Osteocyte (in vitro differentiated cells): ENCODE data around the gene CPB2. TPM values are rescaled to one million over a fixed set of nuclear protein-coding genes. Genes with fewer than 3 reads are reported as not detected.

Experiments used
- DNase-seq: peaks from one replicate; pipeline ENCODE4 v3.0.0; 2021; ENCODE audit warnings: mixed read lengths; ENCODE audit not compliant: unreplicated experiment; ENCODE audit errors: extremely low spot score
- H3K27ac Mint-ChIP-seq: one replicate; pipeline ENCODE4 v1.8.0; 2021; ENCODE audit warnings: mild to moderate bottlenecking, mixed read lengths; ENCODE audit not compliant: unreplicated experiment
- H3K27me3 Mint-ChIP-seq: one replicate; pipeline ENCODE4 v1.8.0; 2021; ENCODE audit warnings: mixed read lengths; ENCODE audit not compliant: unreplicated experiment
- H3K36me3 Mint-ChIP-seq: one replicate; pipeline ENCODE4 v1.8.0; 2021; ENCODE audit warnings: mixed read lengths; ENCODE audit not compliant: unreplicated experiment
- H3K4me1 Mint-ChIP-seq: one replicate; pipeline ENCODE4 v1.8.0; 2021; ENCODE audit warnings: mixed read lengths; ENCODE audit not compliant: unreplicated experiment
- H3K4me3 Mint-ChIP-seq: one replicate; pipeline ENCODE4 v1.8.0; 2021; ENCODE audit warnings: mild to moderate bottlenecking, moderate library complexity, mixed read lengths; ENCODE audit not compliant: unreplicated experiment
- H3K9me3 Mint-ChIP-seq: one replicate; pipeline ENCODE4 v1.8.0; 2021; ENCODE audit warnings: mixed read lengths; ENCODE audit not compliant: unreplicated experiment
- total RNA-seq: library from RNA; stranded (reverse); gene quantifications from 2 replicates; pipeline ENCODE4 v1.2.1, GENCODE V29; 2021
- TF ChIP-seq, protein P1 (sequence below): fragments of 200-600 bp; sonication (generic); IDR thresholded peaks from 2 replicates; pipeline ENCODE4 v1.5.0; 2021; ENCODE audit warnings: antibody characterized with exemption, mild to moderate bottlenecking, moderate library complexity

CPB2 gene
- total RNA-seq, 1 donor from 2014 or later = not detected

- no peaks in the 10 kb centered on the region for H3K36me3 Mint-ChIP-seq
- peaks cover 32% of the 10 kb centered on the region for H3K27me3 Mint-ChIP-seq
- H3K4me3 Mint-ChIP-seq = no peak overlapping the region
- no peak for DNase-seq
- no peaks in the 10 kb centered on the region for H3K4me1 Mint-ChIP-seq
- TF ChIP-seq, protein P1, sequence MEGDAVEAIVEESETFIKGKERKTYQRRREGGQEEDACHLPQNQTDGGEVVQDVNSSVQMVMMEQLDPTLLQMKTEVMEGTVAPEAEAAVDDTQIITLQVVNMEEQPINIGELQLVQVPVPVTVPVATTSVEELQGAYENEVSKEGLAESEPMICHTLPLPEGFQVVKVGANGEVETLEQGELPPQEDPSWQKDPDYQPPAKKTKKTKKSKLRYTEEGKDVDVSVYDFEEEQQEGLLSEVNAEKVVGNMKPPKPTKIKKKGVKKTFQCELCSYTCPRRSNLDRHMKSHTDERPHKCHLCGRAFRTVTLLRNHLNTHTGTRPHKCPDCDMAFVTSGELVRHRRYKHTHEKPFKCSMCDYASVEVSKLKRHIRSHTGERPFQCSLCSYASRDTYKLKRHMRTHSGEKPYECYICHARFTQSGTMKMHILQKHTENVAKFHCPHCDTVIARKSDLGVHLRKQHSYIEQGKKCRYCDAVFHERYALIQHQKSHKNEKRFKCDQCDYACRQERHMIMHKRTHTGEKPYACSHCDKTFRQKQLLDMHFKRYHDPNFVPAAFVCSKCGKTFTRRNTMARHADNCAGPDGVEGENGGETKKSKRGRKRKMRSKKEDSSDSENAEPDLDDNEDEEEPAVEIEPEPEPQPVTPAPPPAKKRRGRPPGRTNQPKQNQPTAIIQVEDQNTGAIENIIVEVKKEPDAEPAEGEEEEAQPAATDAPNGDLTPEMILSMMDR = no peak
- H3K27ac Mint-ChIP-seq = no peak overlapping the region
- no peaks in the 10 kb centered on the region for H3K9me3 Mint-ChIP-seq
These were observed 29.7 kb upstream of the CPB2 start for GRCh38 chr13:46134494-46134893.

DNA sequence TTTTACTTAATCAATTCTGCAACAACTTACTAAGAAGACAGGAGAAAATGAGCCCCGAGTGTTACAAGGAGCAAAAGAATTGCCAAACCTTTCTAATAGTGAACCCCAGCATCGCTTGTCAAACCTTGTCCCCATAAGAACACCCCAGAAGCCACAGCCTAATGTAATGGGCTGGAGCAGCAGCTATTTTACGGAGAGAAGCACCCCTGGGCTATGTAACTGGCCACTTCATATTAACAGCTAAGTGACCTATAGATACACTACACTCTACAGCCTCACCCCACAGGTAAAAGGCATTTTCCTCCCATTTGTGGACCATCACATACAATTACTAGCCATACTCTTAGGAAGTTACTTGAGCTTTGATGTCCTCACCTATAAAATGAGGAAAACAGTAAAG, 27.3 kb upstream of the CPB2 start:
- Mint-ChIP-seq H3K4me1 (no peaks in the 10 kb centered on the region), H3K9me3 (no peaks in the 10 kb centered on the region), H3K27ac (no peak overlapping the region), H3K36me3 (no peaks in the 10 kb centered on the region), H3K4me3 (no peak overlapping the region), H3K27me3 (peaks cover 36% of the 10 kb centered on the region)
- no peak for DNase-seq
- TF ChIP-seq, protein P1 = no peak

DNA sequence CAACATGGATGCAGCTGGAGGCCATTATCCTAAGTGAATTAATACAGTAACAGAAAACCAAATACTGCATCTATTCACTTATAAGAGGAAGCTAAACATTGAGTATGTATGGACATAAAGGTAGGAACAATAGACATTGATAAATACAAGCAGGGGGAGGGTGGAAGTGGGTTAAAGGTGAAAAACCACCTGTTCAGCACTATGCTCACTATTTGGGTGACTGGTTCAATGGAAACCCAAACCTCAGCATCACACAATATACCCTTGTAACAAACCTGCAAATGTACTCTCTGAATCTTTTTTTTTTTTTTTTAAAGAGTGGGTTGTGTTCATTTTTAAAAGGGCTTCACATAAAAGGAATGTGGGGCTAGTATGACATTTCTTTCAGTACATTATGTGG, 26.9 kb upstream of the CPB2 start:
- Mint-ChIP-seq H3K27ac (no peak overlapping the region), H3K4me1 (no peaks in the 10 kb centered on the region), H3K4me3 (no peak overlapping the region), H3K9me3 (no peaks in the 10 kb centered on the region), H3K36me3 (no peaks in the 10 kb centered on the region), H3K27me3 (peaks cover 35% of the 10 kb centered on the region)
- TF ChIP-seq, protein P1 = no peak
- no peak for DNase-seq

GRCh38 chr13:46129955-46130618, 25.3 kb upstream of the CPB2 start:
- H3K4me3 Mint-ChIP-seq = no peak overlapping the region
- no peaks in the 10 kb centered on the region for H3K36me3 Mint-ChIP-seq
- H3K9me3 Mint-ChIP-seq = no peaks in the 10 kb centered on the region
- DNase-seq = no peak
- no peaks in the 10 kb centered on the region for H3K4me1 Mint-ChIP-seq
- peaks cover 31% of the 10 kb centered on the region for H3K27me3 Mint-ChIP-seq
- TF ChIP-seq, protein P1 = no peak
- H3K27ac Mint-ChIP-seq = no peak overlapping the region

DNA sequence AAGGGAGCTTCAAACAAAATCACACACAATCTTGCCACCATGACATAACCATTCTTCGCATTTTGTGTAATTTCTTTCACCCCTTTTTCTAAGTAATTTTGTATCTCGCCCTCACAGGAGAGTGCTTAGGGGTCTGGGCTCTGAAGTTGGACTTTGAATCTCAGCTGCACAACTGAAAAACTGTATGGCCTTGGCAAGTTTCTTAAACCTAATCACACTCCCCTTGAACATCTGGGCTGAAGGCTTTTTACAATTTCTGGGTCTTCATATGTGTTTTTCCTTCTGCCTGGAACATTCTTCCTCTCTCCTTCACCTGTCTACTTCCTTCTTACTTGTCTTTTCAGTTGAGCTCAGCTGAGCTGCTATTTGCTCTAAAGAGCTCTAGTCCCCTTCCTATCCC, 24.3 kb upstream of the CPB2 start:
- no peak overlapping the region for H3K27ac Mint-ChIP-seq
- H3K27me3 Mint-ChIP-seq = peaks cover 31% of the 10 kb centered on the region
- no peaks in the 10 kb centered on the region for H3K36me3 Mint-ChIP-seq
- TF ChIP-seq, protein P1 = no peak
- H3K9me3 Mint-ChIP-seq = no peaks in the 10 kb centered on the region
- H3K4me3 Mint-ChIP-seq = no peak overlapping the region
- no peak for DNase-seq
- H3K4me1 Mint-ChIP-seq = no peaks in the 10 kb centered on the region
